Neural cell (in vitro differentiated cells): ENCODE data around the gene ANKFY1. TPM values are rescaled to one million over a fixed set of nuclear protein-coding genes. Genes with fewer than 3 reads are reported as not detected.

Experiments
- H2AFZ ChIP-seq: fragments of 200-600, 300-800 bp; sonication (generic), shearing (Covaris generic); 2 replicates; pipeline ENCODE4 v1.6.0; 2014; ENCODE audit warnings: low read depth, mild to moderate bottlenecking, antibody characterized with exemption, low read length, moderate library complexity
- H3F3A ChIP-seq: fragments of 200-600 bp; shearing (Covaris generic); 2 replicates; pipeline ENCODE4 v1.6.1; 2016; ENCODE audit warnings: mild to moderate bottlenecking, moderate library complexity, mixed read lengths, antibody characterized with exemption, low read length; ENCODE audit not compliant: insufficient read depth, poor library complexity, severe bottlenecking
- H3K27ac ChIP-seq: fragments of 200-600, 300-800 bp; sonication (generic), shearing (Covaris generic); 2 replicates; pipeline ENCODE4 v1.5.1; 2014; ENCODE audit warnings: mild to moderate bottlenecking, low read length, moderate library complexity
- H3K27me3 ChIP-seq: fragments of 300-800, 200-600 bp; sonication (generic), shearing (Covaris generic); 2 replicates; pipeline ENCODE4 v1.6.0; 2014; ENCODE audit warnings: mild to moderate bottlenecking, low read depth, low read length, moderate library complexity; ENCODE audit not compliant: insufficient read depth
- H3K36me3 ChIP-seq: fragments of 300-800, 200-600 bp; sonication (generic), shearing (Covaris generic); 2 replicates; pipeline ENCODE4 v1.5.1; 2014; ENCODE audit warnings: mild to moderate bottlenecking, antibody characterized with exemption, low read length, moderate library complexity; ENCODE audit not compliant: insufficient read depth
- H3K4me2 ChIP-seq: fragments of 300-800, 200-600 bp; sonication (generic), shearing (Covaris generic); 2 replicates; pipeline ENCODE4 v1.6.0; 2014; ENCODE audit warnings: mild to moderate bottlenecking, low read length
- H3K4me3 ChIP-seq: fragments of 300-800, 200-600 bp; sonication (generic), shearing (Covaris generic); 2 replicates; pipeline ENCODE4 v1.5.1; 2014; ENCODE audit warnings: mild to moderate bottlenecking, low read length, moderate library complexity
- H3K79me2 ChIP-seq: fragments of 200-600 bp; shearing (Covaris generic); replicated peaks from 2 replicates; pipeline ENCODE4 v1.6.0; 2014; ENCODE audit warnings: mild to moderate bottlenecking, low read length, moderate library complexity; ENCODE audit not compliant: insufficient read depth
- H3K9ac ChIP-seq: fragments of 300-800, 200-600 bp; sonication (generic), shearing (Covaris generic); 2 replicates; pipeline ENCODE4 v1.6.1; 2016; ENCODE audit warnings: mild to moderate bottlenecking, low read length, mixed read lengths
- H3K9me2 ChIP-seq: fragments of 200-600 bp; shearing (Covaris generic); 2 replicates; pipeline ENCODE4 v1.6.1; 2016; ENCODE audit warnings: mild to moderate bottlenecking, low read length, mixed read lengths; ENCODE audit not compliant: insufficient read depth
- H3K9me3 ChIP-seq: fragments of 200-600, 300-800 bp; sonication (generic), shearing (Covaris generic); 2 replicates; pipeline ENCODE4 v1.6.1; 2016; ENCODE audit warnings: mild to moderate bottlenecking, mixed run types, low read length, moderate library complexity, mixed read lengths
- H4K20me1 ChIP-seq: fragments of 200-600 bp; shearing (Covaris generic); 2 replicates; pipeline ENCODE4 v1.6.1; 2016; ENCODE audit warnings: mild to moderate bottlenecking, mixed run types; ENCODE audit not compliant: insufficient read depth
- CTCF ChIP-seq: fragments of 450-650 bp; IDR thresholded peaks from 2 replicates; pipeline ENCODE4 v1.5.1; 2014; ENCODE audit warnings: antibody characterized with exemption, mild to moderate bottlenecking, moderate library complexity; ENCODE audit not compliant: poor library complexity, severe bottlenecking
- EP300 ChIP-seq: fragments of 450-650 bp; conservative IDR thresholded peaks from 2 replicates; pipeline ENCODE4 v1.6.1; 2014; ENCODE audit warnings: antibody characterized with exemption, mild to moderate bottlenecking, moderate library complexity; ENCODE audit not compliant: poor library complexity, severe bottlenecking
- EZH2 ChIP-seq: fragments of 200-600, 300-800 bp; shearing (Covaris generic), sonication (generic); IDR thresholded peaks from 2 replicates; pipeline ENCODE4 v1.6.1; 2014; ENCODE audit warnings: antibody characterized with exemption, low read length, borderline replicate concordance, mild to moderate bottlenecking; ENCODE audit not compliant: insufficient read depth, poor library complexity, severe bottlenecking
- MXI1 ChIP-seq: fragments of 450-650 bp; conservative IDR thresholded peaks from 2 replicates; pipeline ENCODE4 v1.6.1; 2014; ENCODE audit warnings: antibody characterized with exemption, mild to moderate bottlenecking; ENCODE audit not compliant: poor library complexity, severe bottlenecking
- POLR2AphosphoS5 ChIP-seq: IDR thresholded peaks from 2 replicates; pipeline ENCODE4 v1.6.1; 2012
- RAD21 ChIP-seq: fragments of 450-650 bp; conservative IDR thresholded peaks from 2 replicates; pipeline ENCODE4 v1.6.1; 2014; ENCODE audit warnings: antibody characterized with exemption, mild to moderate bottlenecking, moderate library complexity
- REST ChIP-seq: IDR thresholded peaks from 2 replicates; pipeline ENCODE4 v1.6.1; 2012; ENCODE audit warnings: borderline replicate concordance
- SMC3 ChIP-seq: fragments of 450-650 bp; conservative IDR thresholded peaks from 2 replicates; pipeline ENCODE4 v1.6.1; 2014; ENCODE audit warnings: antibody characterized with exemption, mild to moderate bottlenecking, moderate library complexity; ENCODE audit not compliant: poor library complexity
- TAF1 ChIP-seq: IDR thresholded peaks from 2 replicates; pipeline ENCODE4 v1.6.1; 2012; ENCODE audit warnings: low read depth
- polyA plus RNA-seq: library from polyadenylated mRNA; depleted of rRNA; stranded (reverse); fragments of >200 nt; gene quantifications from 2 replicates; pipeline ENCODE4 v1.2.3, GENCODE V29; 2014

The ANKFY1 gene
- polyA plus RNA-seq, 1 donor from 2014 or later: 25.6 TPM

DNA sequence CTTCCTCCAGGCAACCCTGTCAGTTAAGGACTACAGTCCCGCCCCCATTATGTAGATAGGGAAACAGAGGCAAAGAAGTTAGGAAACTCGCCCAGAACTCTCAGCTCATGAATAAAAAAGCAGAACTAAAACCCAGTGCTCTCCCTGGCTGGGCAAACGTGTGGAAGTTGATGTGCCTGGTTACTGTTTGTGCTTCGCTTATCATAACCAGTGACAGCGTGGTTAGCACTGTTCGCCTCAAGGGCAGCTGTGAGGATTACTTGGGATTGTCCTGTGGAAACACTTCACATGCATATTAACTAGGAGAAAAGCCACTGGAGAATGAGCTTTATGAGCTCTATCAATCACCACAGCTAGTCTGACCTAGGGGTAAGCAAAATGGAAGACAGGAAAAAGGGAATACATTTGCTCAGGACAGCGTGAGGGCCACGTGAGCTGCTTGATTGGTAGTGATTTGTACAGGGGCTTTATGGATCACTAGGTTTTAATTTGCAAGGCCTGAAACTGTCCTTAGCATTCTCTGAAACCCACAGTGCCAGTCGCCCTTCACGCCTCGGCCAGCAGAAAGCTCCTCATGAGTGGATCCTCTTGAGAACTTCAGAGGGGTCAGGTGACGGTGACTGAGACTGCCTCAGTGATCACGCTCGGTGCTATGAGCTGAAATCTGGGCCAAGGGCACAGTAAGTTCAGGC, 100.9 kb downstream of the ANKFY1 start:
- no peaks in the 10 kb centered on the region for H3F3A ChIP-seq
- H3K4me3 ChIP-seq: no peak overlapping the region
- H4K20me1 ChIP-seq: no peaks in the 10 kb centered on the region
- no peak overlapping the region for H2AFZ ChIP-seq
- peaks cover 11% of the 10 kb centered on the region for H3K36me3 ChIP-seq
- H3K27ac ChIP-seq: no peak overlapping the region
- H3K9ac ChIP-seq: no peak overlapping the region
- no peaks in the 10 kb centered on the region for H3K79me2 ChIP-seq
- no peak for TF ChIP-seq TAF1
- no peak for TF ChIP-seq CTCF
- TF ChIP-seq EP300: no peak
- TF ChIP-seq POLR2AphosphoS5: no peak
- no peak for TF ChIP-seq SMC3
- TF ChIP-seq EZH2: no peak
- no peak for TF ChIP-seq REST
- no peak for TF ChIP-seq MXI1
- TF ChIP-seq RAD21: no peak
- no peaks in the 10 kb centered on the region for H3K27me3 ChIP-seq
- H3K4me2 ChIP-seq: no peak overlapping the region
- H3K9me2 ChIP-seq: no peaks in the 10 kb centered on the region
- no peaks in the 10 kb centered on the region for H3K9me3 ChIP-seq

DNA sequence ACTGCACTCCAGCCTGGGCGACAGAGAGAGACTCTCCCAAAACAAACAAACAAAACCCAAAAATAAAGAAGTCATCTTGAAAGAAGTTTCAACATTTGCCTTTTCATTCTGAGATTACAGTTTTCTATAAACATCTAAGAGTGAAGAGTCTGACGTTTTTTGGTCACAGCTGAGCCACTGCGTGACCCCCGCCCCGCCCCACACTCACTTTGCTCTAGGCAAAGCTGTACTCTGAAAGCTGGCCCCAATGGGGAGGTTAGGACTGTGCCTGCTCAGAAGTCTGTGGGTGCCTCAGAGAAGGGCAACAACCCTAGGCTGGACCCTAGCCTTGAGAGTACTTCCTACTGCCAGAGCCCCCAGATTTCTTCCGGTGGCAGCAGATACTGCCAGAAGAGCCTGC, 101.5 kb downstream of the ANKFY1 start:
- Histone ChIP-seq H3K9me3 (no peaks in the 10 kb centered on the region), H3K79me2 (no peaks in the 10 kb centered on the region), H3F3A (no peaks in the 10 kb centered on the region), H3K27me3 (no peaks in the 10 kb centered on the region), H3K9ac (no peak overlapping the region), H3K4me2 (no peak overlapping the region), H2AFZ (no peak overlapping the region), H3K4me3 (no peak overlapping the region), H4K20me1 (no peaks in the 10 kb centered on the region), H3K36me3 (peaks cover 7% of the 10 kb centered on the region), H3K9me2 (no peaks in the 10 kb centered on the region), H3K27ac (no peak overlapping the region)
- TF ChIP-seq REST: no peak
- TF ChIP-seq RAD21: no peak
- no peak for TF ChIP-seq CTCF
- TF ChIP-seq SMC3: no peak
- no peak for TF ChIP-seq EP300
- no peak for TF ChIP-seq EZH2
- TF ChIP-seq POLR2AphosphoS5: no peak
- TF ChIP-seq TAF1: no peak
- TF ChIP-seq MXI1: no peak
